HS-5 (cell line): ENCODE measurements around the gene DACT3.
"Not testable (repeated sequence)": the region's sequence is repeated elsewhere in the genome, so short reads cannot be mapped to it uniquely, and the experiment has no call there.

Experiments used
- DNase-seq: peaks from one replicate; pipeline ENCODE4 v3.0.0-alpha.2; 2012; ENCODE audit warnings: low read depth

Gene DACT3

DNA sequence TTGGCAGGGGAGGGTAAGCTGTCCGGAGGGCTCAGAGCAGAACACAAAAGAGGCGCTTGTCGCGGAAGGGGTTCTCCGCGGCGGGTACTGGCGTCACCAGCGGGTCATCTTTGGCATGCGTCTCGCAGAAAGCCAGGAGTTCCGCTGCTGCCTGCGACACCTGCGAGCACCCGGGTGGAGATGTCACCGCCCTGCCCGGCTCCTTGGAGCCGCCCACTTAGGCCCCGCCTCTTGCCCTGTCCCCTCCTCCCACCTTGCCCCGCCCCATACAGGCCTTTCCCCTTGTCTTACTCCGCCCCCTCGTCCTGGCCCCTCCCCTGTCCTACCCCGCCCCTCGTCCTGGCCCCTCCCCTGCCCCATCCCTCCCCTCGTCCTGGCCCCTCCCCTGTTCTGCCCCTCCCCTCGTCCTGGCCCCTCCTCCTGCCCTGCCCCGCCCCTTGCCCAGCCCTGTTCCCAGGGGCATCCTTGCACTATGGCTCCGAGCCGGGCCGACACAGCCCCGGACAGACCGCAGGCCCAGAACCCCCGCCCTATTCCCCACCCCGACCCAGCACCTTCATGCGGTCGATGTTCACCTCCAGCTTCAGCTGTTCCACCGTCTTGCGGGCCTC is 26.8 kb downstream of the DACT3 start:
- peak; percentile 45 for DNase-seq

GRCh38 chr19:46633130-46633529 is 27.9 kb downstream of the DACT3 start:
- no peak for DNase-seq

DNA sequence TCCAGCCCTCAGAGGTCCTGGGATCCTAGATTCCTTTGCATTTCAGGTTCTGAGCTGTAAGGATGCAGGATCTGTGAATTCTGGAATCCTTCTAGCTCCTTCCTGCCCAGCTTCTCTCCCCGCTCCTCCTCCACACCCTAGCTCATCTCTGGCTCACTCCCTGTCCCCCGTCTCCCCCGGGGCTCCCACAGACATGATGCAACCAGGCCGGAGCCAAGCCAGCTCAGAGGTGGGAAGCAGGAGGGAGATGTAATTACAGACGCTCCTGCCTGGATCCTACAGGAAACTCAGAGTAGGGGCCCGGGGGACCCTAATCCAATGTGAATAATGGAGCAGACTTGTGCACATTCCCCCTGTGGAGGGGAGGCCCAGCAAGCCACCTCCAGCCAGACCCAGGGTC is 29.5 kb downstream of the DACT3 start:
- no peak for DNase-seq

DNA sequence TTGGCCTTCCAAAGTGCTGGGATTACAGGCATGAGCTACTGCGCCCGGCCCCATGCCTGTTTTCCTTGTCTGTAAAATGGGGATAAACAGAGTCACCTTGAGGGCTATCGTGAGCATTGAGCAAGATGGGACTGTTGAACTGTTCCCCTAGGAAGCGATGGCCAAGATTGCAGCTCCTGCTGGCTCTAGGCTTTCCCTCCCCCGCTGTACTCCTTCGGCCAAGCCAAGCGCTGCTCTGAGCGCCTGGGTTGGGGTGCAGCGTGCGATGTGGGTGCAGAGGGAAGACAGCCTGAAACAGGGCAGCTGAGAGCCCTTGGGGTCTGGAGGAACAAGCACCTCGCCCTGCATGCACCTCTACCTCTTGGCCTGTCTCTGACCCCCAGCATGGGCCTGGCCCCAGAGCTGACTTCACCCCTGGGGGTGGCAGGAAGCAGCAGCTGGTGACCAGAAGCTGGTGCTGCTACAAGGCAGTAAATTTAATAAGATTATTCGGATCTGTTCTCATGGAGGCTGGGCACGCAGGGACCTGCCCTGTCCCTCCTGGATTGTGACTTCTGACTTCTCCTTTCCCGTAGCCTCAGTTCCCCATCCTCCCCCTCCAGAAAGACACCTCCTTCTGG is 30.3 kb downstream of the DACT3 start:
- no peak for DNase-seq

DNA sequence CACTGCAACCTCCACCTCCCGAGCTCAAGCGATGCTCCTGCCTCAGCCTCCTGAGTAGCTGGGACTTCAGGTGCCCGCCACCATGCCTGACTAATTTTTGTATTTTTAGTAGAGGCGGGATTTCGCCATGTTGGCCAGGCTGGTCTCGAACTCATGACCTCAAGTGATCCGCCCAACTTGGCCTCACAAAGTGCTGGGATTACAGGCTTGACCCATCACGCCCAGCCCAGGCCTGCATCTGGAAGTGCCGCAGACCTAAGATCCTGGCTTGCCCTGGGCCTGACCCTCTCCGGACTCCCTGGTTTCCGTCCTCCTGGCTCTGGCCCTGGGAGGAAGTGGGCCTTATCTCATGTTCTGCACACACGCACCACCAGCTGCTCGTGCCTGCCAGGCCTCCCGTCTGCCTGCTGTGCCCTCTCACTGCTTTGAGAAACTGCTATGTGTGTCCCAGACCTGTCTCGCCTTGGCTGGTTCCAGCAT is 31.4 kb downstream of the DACT3 start:
- no peak for DNase-seq

DNA sequence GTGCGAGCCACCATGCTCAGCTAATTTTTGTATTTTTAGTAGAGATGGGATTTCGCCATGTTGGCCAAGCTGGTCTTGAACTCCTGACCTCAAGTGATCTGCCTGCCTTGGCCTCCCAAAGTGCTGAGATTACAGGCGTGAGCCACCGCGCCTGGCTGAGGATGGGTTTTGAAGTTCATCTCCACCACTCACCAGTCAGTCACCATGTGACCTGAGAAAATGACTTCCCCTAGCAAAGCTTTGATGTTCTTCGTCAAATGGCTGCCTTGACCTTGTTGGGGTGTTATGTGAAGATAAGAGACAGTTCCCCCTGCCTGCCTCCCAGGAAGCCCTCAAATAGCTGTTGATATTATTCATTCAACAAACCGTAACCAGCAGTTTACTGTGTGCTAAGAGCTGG is 32.0 kb downstream of the DACT3 start:
- DNase-seq: not testable (repeated sequence)

- no peak for DNase-seq
Observed at GRCh38 chr19:46626446-46626845, 34.5 kb downstream of the DACT3 start.

DNA sequence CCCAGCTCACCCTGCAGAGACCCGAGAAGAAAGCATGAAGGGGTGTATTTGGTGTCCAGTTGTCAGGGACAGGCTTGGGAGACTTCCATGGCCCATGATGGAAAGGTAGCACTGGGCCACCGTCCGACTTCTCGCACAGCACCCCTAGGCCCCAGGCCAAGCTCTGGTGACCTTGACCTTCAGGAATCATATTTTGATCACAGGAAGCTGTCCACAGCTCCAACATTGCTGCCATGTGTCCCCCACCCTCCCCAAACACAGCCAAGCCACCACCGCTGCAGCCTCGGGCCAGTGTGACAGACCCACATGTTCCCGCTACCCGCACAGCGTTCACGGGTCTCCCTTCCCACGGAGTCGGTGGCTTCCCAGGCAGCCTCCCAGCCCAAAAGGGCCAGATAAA is 35.3 kb downstream of the DACT3 start:
- DNase-seq: no peak

- peak; percentile 64 for DNase-seq
Observed at GRCh38 chr19:46624958-46625661, 35.9 kb downstream of the DACT3 start, which contains the start of gene PTGIR. Gene PTGIR, minus strand, starts transcription at chr19:46625089. Its CDS starts 864 bp downstream, at chr19:46624225.

GRCh38 chr19:46623915-46624502 is 37.0 kb downstream of the DACT3 start:
- DNase-seq: no peak

- DNase-seq: no peak
Observed at GRCh38 chr19:46622118-46622446, 38.9 kb downstream of the DACT3 start.

DNA sequence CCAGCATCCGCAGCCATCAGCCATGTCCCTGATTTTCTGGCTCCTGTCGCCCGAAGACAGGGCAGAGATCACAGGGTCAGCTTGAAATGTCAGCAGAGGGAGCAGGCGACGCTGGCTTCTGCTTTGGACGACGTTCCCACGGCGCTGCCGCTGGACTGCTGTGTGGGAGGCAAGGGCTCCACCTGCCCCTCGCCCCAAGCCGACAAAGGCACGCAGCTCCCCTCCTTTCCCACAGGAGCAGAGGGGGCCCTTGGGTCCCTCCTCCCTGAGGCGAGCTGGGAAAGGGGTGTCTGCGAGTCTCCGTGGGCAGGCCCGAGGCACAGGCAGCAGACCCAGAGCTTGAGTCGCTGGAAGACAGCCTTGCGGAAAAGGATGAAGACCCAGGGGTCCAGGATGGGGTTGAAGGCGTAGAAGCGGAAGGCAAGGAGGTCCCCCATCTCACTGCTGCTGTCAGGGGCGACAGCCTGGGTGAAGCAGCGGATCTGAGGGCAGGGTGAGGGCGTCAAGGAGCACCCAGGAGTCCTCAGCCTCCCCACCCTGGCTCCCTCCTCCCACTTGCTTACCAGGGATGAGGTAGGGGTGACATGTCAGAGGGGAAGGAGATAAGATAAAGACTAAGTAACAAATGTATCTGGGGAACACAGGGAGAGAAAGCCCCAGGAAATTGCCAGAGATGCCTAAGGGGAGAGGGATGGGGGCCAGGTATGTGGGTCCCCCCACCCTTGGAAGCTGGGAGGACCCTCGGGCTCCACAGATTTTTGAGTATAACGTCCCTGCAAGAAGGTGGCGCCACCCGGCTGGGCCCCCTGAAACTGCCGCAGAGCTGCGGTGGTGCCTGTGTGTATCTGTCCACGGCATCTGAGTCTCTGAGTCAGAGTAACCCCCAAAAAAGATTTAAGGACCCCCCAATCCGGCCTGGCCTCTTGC is 39.5 kb downstream of the DACT3 start:
- no peak for DNase-seq

DNA sequence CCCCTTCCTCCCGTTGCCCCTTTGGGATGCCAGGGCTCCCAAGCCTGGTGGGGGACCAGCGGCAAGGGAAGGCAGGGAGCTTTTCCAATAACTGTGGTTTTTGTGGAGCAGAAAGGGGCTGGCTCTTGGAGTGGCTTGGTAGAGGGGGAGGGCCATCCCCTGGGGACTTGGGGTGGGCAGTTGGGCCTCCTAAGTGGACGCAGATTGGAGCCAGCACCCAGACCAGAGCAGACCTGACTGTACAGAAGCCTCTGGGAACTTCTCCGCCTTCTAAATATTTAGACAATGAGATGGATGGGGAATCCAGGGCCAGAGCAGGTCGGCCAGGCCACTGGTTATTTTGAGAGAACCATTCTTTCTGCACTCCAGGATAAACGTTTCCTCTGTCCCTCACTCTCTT is 40.3 kb downstream of the DACT3 start:
- no peak for DNase-seq

DNA sequence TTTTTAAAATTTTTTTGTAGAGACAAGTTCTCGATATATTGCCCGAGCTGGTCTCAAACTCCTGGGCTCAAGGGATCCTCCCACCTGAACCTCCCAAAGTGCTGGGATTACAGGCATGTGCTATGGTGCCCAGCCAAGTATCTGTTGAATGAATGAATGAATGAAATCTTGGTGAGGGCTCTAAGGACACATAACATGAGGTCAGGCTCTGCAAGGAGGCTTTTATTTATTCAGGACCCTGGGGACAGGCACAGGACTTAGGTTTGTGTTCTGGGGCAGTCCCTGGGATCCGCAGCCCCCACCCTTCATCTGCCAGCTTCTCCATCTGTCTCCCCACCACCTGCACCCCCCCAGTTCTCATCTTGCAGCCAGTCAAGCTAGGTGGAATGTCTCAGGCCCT is 40.7 kb downstream of the DACT3 start:
- DNase-seq: no peak

- no peak for DNase-seq
Observed at GRCh38 chr19:46618670-46619231, 42.2 kb downstream of the DACT3 start.

DNA sequence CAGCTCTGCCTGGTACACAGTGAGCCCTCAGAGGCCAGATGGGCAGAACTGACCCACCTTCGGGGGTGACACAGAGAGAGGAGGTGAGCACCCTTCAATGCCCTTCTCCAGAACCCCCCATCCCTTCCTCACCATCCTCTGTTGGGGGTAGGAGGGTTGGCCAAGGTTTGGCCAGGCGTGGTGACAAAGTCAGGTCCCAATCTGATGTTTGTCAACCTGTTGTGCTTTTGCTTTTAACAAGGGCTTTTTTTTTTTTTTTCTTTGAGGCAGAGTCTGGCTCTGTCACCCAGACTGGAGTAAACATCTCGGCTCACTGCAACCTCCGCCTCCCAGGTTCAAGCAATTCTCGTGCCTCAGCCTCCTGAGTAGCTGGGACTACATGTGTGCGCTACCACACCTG is 43.4 kb downstream of the DACT3 start:
- DNase-seq: no peak

DNA sequence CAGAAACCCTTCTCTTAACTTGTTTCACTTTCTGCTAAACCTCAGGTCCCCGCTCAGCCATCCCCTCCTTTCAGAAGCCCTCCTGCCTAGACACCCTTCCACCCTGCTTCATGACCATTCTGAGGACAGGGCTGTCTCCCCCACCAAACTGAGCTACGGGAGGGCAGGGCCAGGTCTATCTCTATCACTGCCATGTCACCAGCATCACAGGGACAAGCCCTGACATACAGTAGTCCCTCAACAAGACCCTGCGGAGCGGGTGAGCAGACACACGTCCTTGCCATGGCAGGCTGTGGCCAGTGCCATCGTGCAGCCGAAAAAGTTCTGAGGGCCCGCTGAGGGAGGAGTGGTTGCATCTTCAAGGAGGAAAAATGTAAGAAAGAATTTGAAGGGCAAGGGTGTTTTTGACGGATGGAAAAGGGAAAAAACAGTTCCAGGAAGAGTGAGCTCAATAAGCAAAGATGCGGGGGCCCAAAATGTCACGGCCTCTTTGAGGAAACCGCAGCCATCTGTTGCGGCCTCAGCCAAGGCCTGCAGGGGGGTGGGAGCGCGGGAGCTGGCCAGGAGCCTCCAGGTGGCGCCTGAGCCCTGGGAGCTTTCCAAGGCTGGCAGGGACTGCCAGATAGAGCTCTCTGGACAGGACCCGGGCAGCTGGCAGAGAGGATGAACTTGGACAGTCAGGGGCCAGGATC is 44.2 kb downstream of the DACT3 start:
- no peak for DNase-seq

DNA sequence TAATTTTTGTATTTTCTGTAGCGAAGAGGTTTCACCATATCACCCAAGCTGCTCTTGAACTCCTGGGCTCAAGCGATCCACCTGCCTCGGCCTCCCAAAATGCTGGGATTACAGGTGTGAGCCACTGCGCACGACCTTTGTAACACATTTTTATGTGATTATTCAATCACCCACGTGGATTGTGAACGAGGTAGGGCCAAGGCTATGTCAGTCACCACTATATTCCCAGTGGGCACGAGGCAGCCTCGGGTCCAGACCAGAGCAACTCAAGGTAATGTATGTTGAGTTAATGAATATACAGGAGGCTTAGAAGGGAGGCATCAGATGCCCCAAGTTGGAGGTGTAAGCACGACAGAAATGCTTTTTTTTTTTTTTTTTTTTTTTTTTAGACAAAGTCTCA is 45.0 kb downstream of the DACT3 start:
- DNase-seq: no peak

DNA sequence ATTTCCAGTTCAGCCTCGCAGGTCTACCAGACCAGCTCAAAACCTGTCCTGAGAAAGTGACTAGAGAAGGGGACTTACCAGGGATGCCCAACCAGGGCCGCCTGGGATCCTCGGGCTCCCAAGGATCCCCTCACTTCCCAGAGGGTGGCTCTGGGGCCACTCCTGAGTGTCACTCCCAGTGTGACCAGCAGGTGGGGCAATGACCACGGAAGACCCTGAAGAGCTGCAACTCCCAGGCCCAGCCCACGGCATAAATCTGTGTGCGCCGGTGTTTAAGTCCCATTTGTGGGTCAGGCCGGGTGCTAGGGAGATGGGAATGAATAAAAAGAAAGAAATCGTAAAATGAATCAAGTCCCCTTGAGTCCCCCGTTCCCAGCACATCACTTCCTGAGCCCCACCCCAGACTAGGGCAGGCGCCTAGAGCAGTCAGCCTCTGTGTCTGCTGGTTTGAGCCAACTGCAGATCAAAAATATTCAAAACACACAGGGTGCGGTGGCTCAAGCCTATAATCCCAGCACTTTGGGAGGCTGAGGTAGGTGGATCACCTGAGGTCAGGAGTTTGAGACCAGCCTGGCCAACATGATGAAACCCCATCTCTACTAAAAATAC is 46.8 kb downstream of the DACT3 start:
- peak; percentile 38 for DNase-seq

- no peak for DNase-seq
Observed at GRCh38 chr19:46613525-46613924, 47.5 kb downstream of the DACT3 start.

DNA sequence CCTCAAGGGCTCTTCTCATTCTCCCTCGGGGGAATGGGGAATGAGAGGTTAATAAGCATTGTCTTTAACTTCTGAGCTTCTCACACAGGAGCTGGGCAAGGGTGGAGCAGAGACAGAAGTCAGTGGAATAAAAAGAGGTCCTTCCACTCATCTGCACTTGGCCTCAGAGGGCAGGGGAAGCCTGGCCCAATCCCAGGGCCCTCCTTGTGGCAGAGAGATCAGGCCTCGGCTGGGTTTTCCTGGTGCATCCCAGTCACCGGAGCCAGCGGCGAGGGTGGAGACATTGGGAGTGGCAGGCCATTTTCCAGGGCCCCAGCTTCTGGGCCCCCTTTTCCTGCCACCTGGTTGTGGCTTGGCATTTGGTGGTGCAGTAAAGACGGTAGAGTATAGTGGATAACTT is 49.2 kb downstream of the DACT3 start:
- DNase-seq: no peak
